HG03354 (cell line): Measurements from ENCODE around the gene PPP1R9A.

Source experiments
- ATAC-seq: cut with Tn5 transposase; IDR thresholded peaks from one replicate; pipeline ENCODE4 v1.9.1; 2021; ENCODE audit warnings: mild to moderate bottlenecking; ENCODE audit not compliant: unreplicated experiment, poor library complexity, severe bottlenecking

PPP1R9A gene

GRCh38 chr7:95155965-95156364 is 248.6 kb downstream of the PPP1R9A start:
- no peak for ATAC-seq

- ATAC-seq = no peak
Observed at GRCh38 chr7:95157381-95157780, 250.0 kb downstream of the PPP1R9A start.

GRCh38 chr7:95169678-95170077 is 262.3 kb downstream of the PPP1R9A start:
- no peak for ATAC-seq

GRCh38 chr7:95172420-95172819 is 265.0 kb downstream of the PPP1R9A start:
- no peak for ATAC-seq

- ATAC-seq = no peak
Observed at GRCh38 chr7:95190515-95190914, 283.1 kb downstream of the PPP1R9A start.

- ATAC-seq = no peak
Observed at GRCh38 chr7:95191795-95192194, 284.4 kb downstream of the PPP1R9A start.

- no peak for ATAC-seq
Observed at GRCh38 chr7:95198863-95199262, 291.5 kb downstream of the PPP1R9A start.

- ATAC-seq = no peak
Observed at GRCh38 chr7:95199779-95200558, 292.6 kb downstream of the PPP1R9A start.

- ATAC-seq = no peak
Observed at GRCh38 chr7:95200741-95201140, 293.3 kb downstream of the PPP1R9A start.

- no peak for ATAC-seq
Observed at GRCh38 chr7:95201727-95202126, 294.3 kb downstream of the PPP1R9A start.

GRCh38 chr7:95204618-95205017 is 297.2 kb downstream of the PPP1R9A start:
- ATAC-seq = no peak

GRCh38 chr7:95205665-95206225 is 298.4 kb downstream of the PPP1R9A start:
- no peak for ATAC-seq

GRCh38 chr7:95209276-95209675 is 301.9 kb downstream of the PPP1R9A start:
- no peak for ATAC-seq

- no peak for ATAC-seq
Observed at GRCh38 chr7:95209788-95210187, 302.4 kb downstream of the PPP1R9A start.

GRCh38 chr7:95213148-95213547 is 305.8 kb downstream of the PPP1R9A start:
- ATAC-seq = no peak

- no peak for ATAC-seq
Observed at GRCh38 chr7:95213809-95214492, 306.6 kb downstream of the PPP1R9A start.

- ATAC-seq = no peak
Observed at GRCh38 chr7:95219721-95220120, 312.3 kb downstream of the PPP1R9A start.

GRCh38 chr7:95220328-95220727 is 312.9 kb downstream of the PPP1R9A start:
- ATAC-seq = no peak

- no peak for ATAC-seq
Observed at GRCh38 chr7:95225301-95225700, 317.9 kb downstream of the PPP1R9A start.

GRCh38 chr7:95229301-95229700 is 321.9 kb downstream of the PPP1R9A start:
- no peak for ATAC-seq
